Measurements from ENCODE around the gene PARP4. TPM values are rescaled to one million over a fixed set of nuclear protein-coding genes. Genes with fewer than 3 reads are reported as not detected.

The PARP4 gene
- total and polyA plus RNA-seq, 2 donors (not counting 3 experiments of a cell fraction or from before 2014, with no cell fraction given) = 37.1 to 71.7 TPM

GRCh38 chr13:24512908-24513213 is 283 bp upstream of the PARP4 start:
- peak overlapping the region; percentile 86 for H3K4me2 ChIP-seq (ENCODE audit: insufficient read depth, low read length)
- peaks cover 32% of the 10 kb centered on the region for H3K79me2 ChIP-seq (ENCODE audit: control insufficient read depth, insufficient read depth, low read length)
- peak overlapping the region; percentile 38 to 65 (median 62) for H3K4me3 ChIP-seq (replicated peaks in 1 of 3; ENCODE audit: insufficient read depth in 1 of 3, low read depth in 1 of 3, low read length in 3 of 3)
- no peaks in the 10 kb centered on the region for H3K9me1 ChIP-seq (replicated peaks; ENCODE audit: control insufficient read depth, extremely low read depth, insufficient read depth, low read length)
- TF ChIP-seq POLR2AphosphoS5 (IDR thresholded peaks at IDR 0.05; ENCODE audit: insufficient read depth, low read depth, low read length) = no peak
- no peaks in the 10 kb centered on the region for H3K36me3 ChIP-seq (ENCODE audit: control insufficient read depth in 2 of 2, extremely low read depth in 1 of 2, insufficient read depth in 2 of 2, low read length in 2 of 2)
- POLR2A ChIA-PET = no interaction called here
- dilution Hi-C loops (cut with MboI; ENCODE audit: extremely low pct_ligation_motif_present, low sequenced_read_pairs) = no loop called here
- no peak for FAIRE-seq
- H3K27me3 ChIP-seq (ENCODE audit: control insufficient read depth in 2 of 2, insufficient read depth in 2 of 2, low read length in 2 of 2) = no peaks in the 10 kb centered on the region
- no peaks in the 10 kb centered on the region for H4K20me1 ChIP-seq (replicated peaks; ENCODE audit: control insufficient read depth, extremely low read depth, insufficient read depth, low read length)
- no peaks in the 10 kb centered on the region for H3K9me3 ChIP-seq (replicated peaks; ENCODE audit: control insufficient read depth, insufficient read depth, low read length)
- intact Hi-C loops (cut with micrococcal nuclease) = loop anchor here (1.0 to 5.0 kb wide), 3 partner anchors 12 to 409 kb away; a partner anchor contains a TSS
- DNase-seq (ENCODE audit: low read depth, low spot score) = no peak
- CTCF ChIA-PET = interaction anchor here (1.0 to 2.6 kb wide), 4 partner anchors 10 to 45 kb away, joined by 3 to 8 read pairs (median 5); no protein-coding TSS in a partner anchor
- peak overlapping the region; percentile 67 for H3K9ac ChIP-seq (replicated peaks; ENCODE audit: extremely low read depth, insufficient read depth, low read length)
- H2AFZ ChIP-seq (ENCODE audit: low read depth, low read length) = peak overlapping the region; percentile 63
- H3K4me1 ChIP-seq (ENCODE audit: control insufficient read depth, extremely low read depth, insufficient read depth, low read length) = peaks cover 19% of the 10 kb centered on the region
- TSS peak; percentile 65 for BruUV-seq (replicated peaks)
- H3K27ac ChIP-seq (ENCODE audit: insufficient read depth, low read depth, low read length) = peak overlapping the region; percentile 90

GRCh38 chr13:24511816-24512196 is 772 bp downstream of the PARP4 start:
- Histone ChIP-seq H3K4me1 (ENCODE audit: control insufficient read depth, extremely low read depth, insufficient read depth, low read length) (peaks cover 19% of the 10 kb centered on the region), H3K9me3 (replicated peaks; ENCODE audit: control insufficient read depth, insufficient read depth, low read length) (no peaks in the 10 kb centered on the region), H3K9ac (replicated peaks; ENCODE audit: extremely low read depth, insufficient read depth, low read length) (peak overlapping the region; percentile 67), H3K27me3 (ENCODE audit: control insufficient read depth in 2 of 2, insufficient read depth in 2 of 2, low read length in 2 of 2) (no peaks in the 10 kb centered on the region), H3K79me2 (ENCODE audit: control insufficient read depth, insufficient read depth, low read length) (peaks cover 42% of the 10 kb centered on the region), H2AFZ (ENCODE audit: low read depth, low read length) (no peak overlapping the region), H3K9me1 (replicated peaks; ENCODE audit: control insufficient read depth, extremely low read depth, insufficient read depth, low read length) (no peaks in the 10 kb centered on the region), H3K36me3 (ENCODE audit: control insufficient read depth in 2 of 2, extremely low read depth in 1 of 2, insufficient read depth in 2 of 2, low read length in 2 of 2) (no peaks in the 10 kb centered on the region), H3K4me2 (ENCODE audit: insufficient read depth, low read length) (peak overlapping the region; percentile 90), H3K4me3 (replicated peaks in 1 of 3; ENCODE audit: insufficient read depth in 1 of 3, low read depth in 1 of 3, low read length in 3 of 3) (peak overlapping the region; percentile 38 to 65 (median 62)), H4K20me1 (replicated peaks; ENCODE audit: control insufficient read depth, extremely low read depth, insufficient read depth, low read length) (no peaks in the 10 kb centered on the region), H3K27ac (ENCODE audit: insufficient read depth, low read depth, low read length) (peak overlapping the region; percentile 90)
- dilution Hi-C loops (cut with MboI; ENCODE audit: extremely low pct_ligation_motif_present, low sequenced_read_pairs) (no loop called here), intact Hi-C loops (cut with micrococcal nuclease) (loop anchor here (1.0 to 5.0 kb wide), 3 partner anchors 11 to 410 kb away; a partner anchor contains a TSS)
- DNase-seq (ENCODE audit: low read depth, low spot score) = no peak
- BruUV-seq (replicated peaks) = TSS peak; percentile 61
- ChIA-PET POLR2A (interaction anchor here (1.2 kb wide), 1 partner anchor 9 kb away, joined by 3 read pairs; no protein-coding TSS in a partner anchor), CTCF (interaction anchor here (1.1 to 2.6 kb wide), 3 partner anchors 8 to 29 kb away, joined by 3 to 8 read pairs (median 7); no protein-coding TSS in a partner anchor)
- FAIRE-seq = no peak
- TF ChIP-seq GATA2 (IDR thresholded peaks at IDR 0.05; ENCODE audit: insufficient read depth, insufficient read length, low read depth, low read length) = no peak
- no peak for TF ChIP-seq POLR2A (IDR thresholded peaks at IDR 0.05; ENCODE audit: low read depth, low read length)
- no peak for TF ChIP-seq MAX (IDR thresholded peaks at IDR 0.05; ENCODE audit: insufficient read depth, insufficient read length)
- TF ChIP-seq CTCF (IDR thresholded peaks at IDR 0.05; ENCODE audit: extremely low read depth in 1 of 2, insufficient read depth in 1 of 2, low read depth in 1 of 2, low read length in 2 of 2) = no peak
- no peak for TF ChIP-seq FOS (IDR thresholded peaks at IDR 0.05; ENCODE audit: borderline replicate concordance, insufficient read depth, low read length)
- TF ChIP-seq EZH2 (IDR thresholded peaks at IDR 0.05; ENCODE audit: borderline replicate concordance, low read depth, low read length, severe bottlenecking) = no peak
- no peak for TF ChIP-seq JUN (IDR thresholded peaks at IDR 0.05; ENCODE audit: borderline replicate concordance, insufficient read depth, insufficient read length, low read depth)
- TF ChIP-seq MYC (IDR thresholded peaks at IDR 0.05; ENCODE audit: low read depth, low read length) = no peak
- no peak for TF ChIP-seq POLR2AphosphoS5 (IDR thresholded peaks at IDR 0.05; ENCODE audit: insufficient read depth, low read depth, low read length)

Measured in endothelial cell of umbilical vein (primary cell).